Adrenal gland (tissue), 12 donors: ENCODE results near the gene FBXO22. TPM values are rescaled to one million over a fixed set of nuclear protein-coding genes. Genes with fewer than 3 reads are reported as not detected.
"Not testable (repeated sequence)": the region's sequence is repeated elsewhere in the genome, so short reads cannot be mapped to it uniquely, and the experiment has no call there.

Source experiments
- DNase-seq, 7 donors: peaks; one replicate each; pipeline ENCODE4 v3.0.0-alpha.2; 2019 to 2020
- H3K27ac ChIP-seq, 5 donors: fragments of 200-600 bp; sonication (generic) in 4 of 5; 1 replicate in 3 of 5; 2 replicates in 2 of 5; pipeline versions ENCODE4 v1.5.1 to v1.8.0; 2016 to 2020; ENCODE audit warnings: mild to moderate bottlenecking in 1 of 5
- H3K27me3 ChIP-seq: fragments of 200-600 bp; 2 replicates; pipeline ENCODE4 v1.8.0; 2021
- H3K36me3 ChIP-seq, 2 donors: fragments of 200-600 bp; replicated peaks in 1 of 2; 1 replicate in 1 of 2; 2 replicates in 1 of 2; pipeline versions ENCODE4 v1.5.1 to v1.8.0; 2018 to 2022
- H3K4me1 ChIP-seq, 2 donors: fragments of 200-600 bp; replicated peaks in 1 of 2; 1 replicate in 1 of 2; 2 replicates in 1 of 2; pipeline versions ENCODE4 v1.5.1 to v1.8.0; 2018 to 2021
- H3K4me3 ChIP-seq, 4 donors: fragments of 200-600 bp; sonication (generic) in 3 of 4; one replicate each; pipeline ENCODE4 v1.5.1; 2016 to 2018
- H3K9me3 ChIP-seq, 3 donors: fragments of 200-600 bp; sonication (generic) in 1 of 3; replicated peaks in 1 of 3; 1 replicate in 2 of 3; 2 replicates in 1 of 3; pipeline versions ENCODE4 v1.5.1 to v1.8.0; 2016 to 2021
- POLR2A ChIP-seq, 2 donors: fragments of 450-650 bp; IDR thresholded peaks; one replicate each; pipeline ENCODE4 v1.6.1; 2017; ENCODE audit warnings: antibody characterized with exemption in 2 of 2, mild to moderate bottlenecking in 2 of 2, moderate library complexity in 1 of 2
- WGBS, 4 donors: extraction: QIAGEN DNeasy Blood & Tissue Kit in 2 of 4; methylation state at CpG; one replicate each; pipeline versions ENCODE4 v1.1.5 to v1.1.7; 2013 to 2017; 5-methylcytosine and 5-hydroxymethylcytosine counted together
- intact Hi-C, 2 donors: fragments of 100-400 bp; cut with DNase I; formaldehyde crosslinking; loops; one replicate each; pipeline versions ENCODE4 v1.14.1 to v1.15.0; 2022 to 2023
- polyA plus RNA-seq, 3 donors: library from polyadenylated mRNA; stranded (reverse); fragments of 200-250 nt in 2 of 3; fragments of 350-450 nt in 1 of 3; fragmentation: Illumina TruSeq in 1 of 3; extraction: RNeasy Lipid Tissue Mini Kit (QIAGEN cat#74804) in 1 of 3; gene quantifications; one replicate each; pipeline ENCODE4 v1.2.3, GENCODE V29; 2013 to 2014
- total RNA-seq, 9 donors: library from RNA; depleted of rRNA in 4 of 9; stranded (reverse); fragments of >200 nt in 4 of 9; fragments of 120-200 nt in 1 of 9; fragmentation: NEBNext Ultra II Directional in 1 of 9; extraction: Animal tissue kit (Norgen Biotek cat#: 25700) in 1 of 9; gene quantifications; one replicate each; pipeline versions ENCODE4 v1.1.0 to v1.2.4, GENCODE V29; 2013 to 2023
- TF ChIP-seq, protein P1 (sequence below), 6 experiments: fragments of 450-650 bp in 4 of 6; fragments of 200-600 bp in 2 of 6; sonication (generic) in 1 of 6; IDR thresholded peaks; 1 replicate in 5 of 6; 2 replicates in 1 of 6; pipeline versions ENCODE4 v1.5.1 to v1.8.0; 2016 to 2021; ENCODE audit warnings: antibody characterized with exemption in 6 of 6, mild to moderate bottlenecking in 2 of 6, moderate library complexity in 1 of 6
- donor health status: healthy with polysubstance abuse.
- donor health status: Bipolar disorder and iron deficiency.
- donor health status: DM: yes; HTN: yes; CAD: no.
- donor health status: DM: no; HTN: no; CAD: no.
- donor health status: DM: no; HTN: no; CAD: no.
- donor health status: DM: yes; HTN: yes; CAD: no.

The FBXO22 gene
- total and polyA plus RNA-seq, 12 donors: 5.1 to 40.8 (median 24.7) TPM

DNA sequence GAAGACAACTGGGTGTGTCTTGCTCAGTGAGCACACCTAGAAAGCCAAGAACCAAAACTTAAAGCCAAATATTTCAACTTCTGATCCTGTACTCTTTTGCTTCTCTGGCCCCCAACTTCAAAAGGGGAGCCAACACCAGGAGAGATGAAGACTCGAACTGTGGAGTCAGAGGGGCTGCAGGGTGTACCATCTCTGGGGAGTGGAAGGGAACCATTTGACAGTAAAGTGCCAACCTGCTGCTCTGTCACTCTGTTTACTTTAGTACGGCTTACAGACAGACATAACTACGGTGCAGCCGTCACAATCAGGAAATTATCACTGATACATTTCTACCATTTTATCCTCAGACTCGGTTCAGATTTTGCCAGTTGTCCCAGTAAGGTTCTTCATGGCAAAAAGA, 1.6 kb downstream of the FBXO22 start:
- peaks cover 0 to 25% of the 10 kb centered on the region in 2 donors for H3K4me1 ChIP-seq
- H3K36me3 ChIP-seq: no peaks in the 10 kb centered on the region
- H3K27me3 ChIP-seq: no peaks in the 10 kb centered on the region
- no peak overlapping the region for H3K4me3 ChIP-seq
- WGBS, 4 donors: 86 to 94% (median 91%) methylated on average over 5 of the region's 5 CpGs
- H3K9me3 ChIP-seq: no peaks in the 10 kb centered on the region
- TF ChIP-seq POLR2A (IDR thresholded peaks at IDR 0.05): no peak
- TF ChIP-seq, protein P1, sequence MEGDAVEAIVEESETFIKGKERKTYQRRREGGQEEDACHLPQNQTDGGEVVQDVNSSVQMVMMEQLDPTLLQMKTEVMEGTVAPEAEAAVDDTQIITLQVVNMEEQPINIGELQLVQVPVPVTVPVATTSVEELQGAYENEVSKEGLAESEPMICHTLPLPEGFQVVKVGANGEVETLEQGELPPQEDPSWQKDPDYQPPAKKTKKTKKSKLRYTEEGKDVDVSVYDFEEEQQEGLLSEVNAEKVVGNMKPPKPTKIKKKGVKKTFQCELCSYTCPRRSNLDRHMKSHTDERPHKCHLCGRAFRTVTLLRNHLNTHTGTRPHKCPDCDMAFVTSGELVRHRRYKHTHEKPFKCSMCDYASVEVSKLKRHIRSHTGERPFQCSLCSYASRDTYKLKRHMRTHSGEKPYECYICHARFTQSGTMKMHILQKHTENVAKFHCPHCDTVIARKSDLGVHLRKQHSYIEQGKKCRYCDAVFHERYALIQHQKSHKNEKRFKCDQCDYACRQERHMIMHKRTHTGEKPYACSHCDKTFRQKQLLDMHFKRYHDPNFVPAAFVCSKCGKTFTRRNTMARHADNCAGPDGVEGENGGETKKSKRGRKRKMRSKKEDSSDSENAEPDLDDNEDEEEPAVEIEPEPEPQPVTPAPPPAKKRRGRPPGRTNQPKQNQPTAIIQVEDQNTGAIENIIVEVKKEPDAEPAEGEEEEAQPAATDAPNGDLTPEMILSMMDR (IDR thresholded peaks at IDR 0.05): no peak
- no peak overlapping the region for H3K27ac ChIP-seq
- intact Hi-C loops: no loop called here
- DNase-seq: no peak

DNA sequence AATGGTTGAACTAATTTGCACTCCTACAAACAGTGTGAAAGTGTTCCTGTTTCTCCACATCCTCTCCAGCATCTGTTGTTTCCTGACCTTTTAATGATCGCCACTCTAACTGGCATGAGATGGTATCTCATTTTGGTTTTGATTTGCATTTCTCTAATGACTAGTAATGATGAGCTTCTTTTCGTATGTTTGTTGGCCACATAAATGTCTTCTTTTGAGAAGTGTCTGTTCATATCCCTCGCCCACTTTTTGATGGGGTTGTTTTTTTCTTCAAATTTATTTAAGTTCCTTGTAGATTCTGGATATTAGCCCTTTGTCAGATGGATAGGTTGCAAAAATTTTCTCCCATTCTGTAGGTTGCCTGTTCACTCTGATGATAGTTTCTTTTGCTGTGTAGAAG, 6.7 kb downstream of the FBXO22 start:
- H3K27ac ChIP-seq, DNase-seq, H3K4me1 ChIP-seq, H3K27me3 ChIP-seq, H3K36me3 ChIP-seq, H3K9me3 ChIP-seq, intact Hi-C loops, H3K4me3 ChIP-seq: not testable (repeated sequence)
- WGBS, 4 donors: 95 to 98% (median 97%) methylated on average over 3 of the region's 3 CpGs

DNA sequence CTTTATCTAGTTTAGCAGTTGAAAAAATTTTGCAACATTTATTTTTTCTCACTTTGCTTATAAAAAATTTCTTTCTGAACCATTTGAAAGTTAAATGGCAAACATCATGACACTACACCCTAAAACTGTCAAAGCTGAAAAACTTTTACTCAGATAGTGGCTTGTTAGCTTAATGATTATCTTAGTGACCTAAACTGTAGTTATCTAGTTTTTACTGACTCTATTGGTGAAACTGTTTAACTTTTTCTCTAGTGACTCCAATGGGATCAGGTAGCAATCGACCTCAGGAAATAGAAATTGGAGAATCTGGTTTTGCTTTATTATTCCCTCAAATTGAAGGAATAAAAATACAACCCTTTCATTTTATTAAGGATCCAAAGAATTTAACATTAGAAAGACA, 13.3 kb downstream of the FBXO22 start:
- Histone ChIP-seq H3K4me1 (peaks cover 3 to 5% of the 10 kb centered on the region in 2 donors), H3K4me3 (no peak overlapping the region), H3K9me3 (no peaks in the 10 kb centered on the region), H3K36me3 (peaks cover 0 to 7% of the 10 kb centered on the region in 2 donors), H3K27ac (no peak overlapping the region), H3K27me3 (no peaks in the 10 kb centered on the region)
- intact Hi-C loops: no loop called here
- WGBS, 4 donors: 95 to 100% (median 98%) methylated on average over 1 of the region's 1 CpG
- no peak for TF ChIP-seq POLR2A (IDR thresholded peaks at IDR 0.05)
- TF ChIP-seq, protein P1 (IDR thresholded peaks at IDR 0.05): no peak
- no peak for DNase-seq

DNA sequence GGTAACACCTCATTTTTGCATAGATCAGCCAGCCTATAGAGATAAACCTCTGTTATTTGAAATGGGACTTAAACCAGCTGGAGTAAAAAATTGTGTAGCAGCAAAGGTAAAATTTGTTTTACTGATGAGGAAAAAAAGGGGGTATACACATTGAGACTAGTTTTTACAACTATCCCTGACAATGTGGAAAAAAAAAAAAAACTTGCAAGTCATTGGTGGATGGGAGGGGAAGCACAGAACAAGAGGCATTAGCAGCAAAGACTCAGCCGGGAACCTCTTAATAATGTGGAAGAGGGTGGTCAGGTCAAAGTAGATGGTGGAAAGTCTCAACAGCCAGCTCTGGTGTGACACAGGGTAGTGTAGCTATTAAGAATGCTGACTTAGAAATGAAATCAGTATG, 14.5 kb downstream of the FBXO22 start:
- no peak for DNase-seq
- peaks cover 0 to 7% of the 10 kb centered on the region in 2 donors for H3K36me3 ChIP-seq
- no peaks in the 10 kb centered on the region for H3K27me3 ChIP-seq
- H3K27ac ChIP-seq: no peak overlapping the region
- TF ChIP-seq, protein P1 (IDR thresholded peaks at IDR 0.05): no peak
- TF ChIP-seq POLR2A (IDR thresholded peaks at IDR 0.05): no peak
- intact Hi-C loops: no loop called here
- H3K9me3 ChIP-seq: no peaks in the 10 kb centered on the region
- 96 to 100% (median 97%) methylated on average over 1 of the region's 1 CpG for WGBS, 4 donors
- H3K4me1 ChIP-seq: peaks cover 9 to 16% of the 10 kb centered on the region in 2 donors
- no peak overlapping the region for H3K4me3 ChIP-seq

DNA sequence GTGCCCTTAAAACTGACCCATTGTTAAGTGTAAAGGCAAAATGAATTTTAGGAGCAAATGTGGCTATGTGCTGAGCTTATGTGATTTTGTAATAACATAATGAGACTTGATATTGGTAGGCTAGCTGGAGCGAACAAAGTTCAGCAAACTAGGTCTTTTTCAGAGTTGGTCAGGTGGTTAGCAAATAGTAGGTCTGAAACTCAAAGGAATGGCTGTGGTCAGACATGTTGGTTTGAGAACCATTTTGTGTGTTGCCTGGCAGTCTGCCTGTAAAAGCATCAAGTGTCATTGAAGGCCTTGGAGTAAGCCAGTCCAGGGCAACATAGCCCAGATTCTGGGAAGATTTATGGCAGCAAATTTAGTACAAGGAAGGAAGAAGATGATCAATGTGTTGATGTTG, 16.4 kb downstream of the FBXO22 start:
- TF ChIP-seq, protein P1 (IDR thresholded peaks at IDR 0.05): no peak
- TF ChIP-seq POLR2A (IDR thresholded peaks at IDR 0.05): no peak

More for the DNA sequence above, 16.4 kb downstream of the FBXO22 start:
- H3K4me1 ChIP-seq: peaks cover 9 to 18% of the 10 kb centered on the region in 2 donors
- no peak overlapping the region for H3K4me3 ChIP-seq
- no peaks in the 10 kb centered on the region for H3K9me3 ChIP-seq
- H3K27ac ChIP-seq: no peak overlapping the region
- WGBS, 4 donors: 90 to 100% (median 98%) methylated on average over 1 of the region's 1 CpG
- peak in 5 of 7 donors; percentile 15 to 62 (median 44) for DNase-seq
- intact Hi-C loops: loop anchor here (10.0 kb wide), 2 partner anchors 105 to 115 kb away; no protein-coding TSS in a partner anchor
- H3K36me3 ChIP-seq: peaks cover 0 to 11% of the 10 kb centered on the region in 2 donors
- H3K27me3 ChIP-seq: no peaks in the 10 kb centered on the region
